HepG2 (cell line): ENCODE results near the gene KLKB1. TPM values are rescaled to one million over a fixed set of nuclear protein-coding genes. Genes with fewer than 3 reads are reported as not detected.
A peak's percentile ranks its signal among the peaks of the same experiment; 100 is the strongest.
"Not testable (repeated sequence)": the region's sequence is repeated elsewhere in the genome, so short reads cannot be mapped to it uniquely, and the experiment has no call there.

Experiments used
- ATAC-seq: fragments of 200-7000 bp; cut with Tn5 transposase; 3 replicates; pipeline ENCODE4 v1.9.1; 2020; ENCODE audit warnings: mild to moderate bottlenecking, moderate library complexity
- BruUV-seq: library from RNA; stranded (reverse); fragments of 400-500 nt; replicated peaks from 2 replicates; lab custom pipeline; 2021; lab: Mats Ljungman, UMichigan
- CTCF ChIA-PET: fragments of 300-600 bp; formaldehyde crosslinking; extraction: SDS; loops from one replicate; lab custom pipeline; 2021; ENCODE audit warnings: low total read pairs, inconsistent platforms, low intra/inter-chr PET ratio; lab: Yijun Ruan, JAX
- POLR2A ChIA-PET: fragments of 350-600 bp; sonication (Branson Sonifier 250); formaldehyde crosslinking; loops from one replicate; lab custom pipeline; 2020; ENCODE audit warnings: antibody characterized with exemption, inconsistent platforms; lab: Yijun Ruan, JAX
- DNase-seq: peaks from one replicate; pipeline ENCODE4 v3.0.0-alpha.2; 2015; ENCODE audit warnings: low spot score
- FAIRE-seq: peaks from 3 replicates; lab custom pipeline; 2011; peaks lifted over from hg19 to GRCh38; lab: Jason Lieb, UNC
- H2AFZ ChIP-seq: one replicate; pipeline ENCODE4 v1.6.1; 2011; ENCODE audit warnings: low read length, inconsistent platforms
- H3K27ac ChIP-seq: fragments of 300-600 bp; 3 replicates; pipeline ENCODE4 v1.8.0; 2011; ENCODE audit warnings: mixed run types, mild to moderate bottlenecking, mixed read lengths, low read length, inconsistent platforms; ENCODE audit not compliant: insufficient read depth; ENCODE audit errors: extremely low read length
- H3K27me3 ChIP-seq, 2 experiments: fragments of 200-600 bp in 1 of 2; 2 replicates in 1 of 2; 3 replicates in 1 of 2; pipeline versions ENCODE4 v1.6.0 to v1.8.0; 2011; ENCODE audit warnings: low read length in 2 of 2, mild to moderate bottlenecking in 2 of 2, moderate library complexity in 2 of 2, inconsistent platforms in 1 of 2; ENCODE audit not compliant: insufficient read depth in 2 of 2, control insufficient read depth in 1 of 2
- H3K36me3 ChIP-seq, 2 experiments: fragments of 200-600 bp in 1 of 2; replicated peaks in 1 of 2; 2 replicates in 1 of 2; 3 replicates in 1 of 2; pipeline versions ENCODE4 v1.5.1 to v1.8.0; 2011; ENCODE audit warnings: low read length in 2 of 2, inconsistent platforms in 1 of 2; ENCODE audit not compliant: insufficient read depth in 2 of 2, control insufficient read depth in 1 of 2
- H3K4me1 ChIP-seq: 2 replicates; pipeline ENCODE4 v1.5.1; 2012; ENCODE audit warnings: low read length, inconsistent platforms; ENCODE audit not compliant: insufficient read depth
- H3K4me2 ChIP-seq: 2 replicates; pipeline ENCODE4 v1.6.0; 2011; ENCODE audit warnings: low read depth, low read length, inconsistent platforms
- H3K4me3 ChIP-seq, 3 experiments: fragments of 200-600 bp in 1 of 3; sonication (generic), shearing (Covaris generic) in 1 of 3; replicated peaks in 1 of 3; 2 replicates each; pipeline ENCODE4 v1.5.1; 2011 to 2016; ENCODE audit warnings: low read length in 3 of 3, inconsistent platforms in 2 of 3, low read depth in 2 of 3, mild to moderate bottlenecking in 2 of 3, control low read depth in 1 of 3, mixed read lengths in 1 of 3; ENCODE audit not compliant: insufficient read depth in 1 of 3
- H3K79me2 ChIP-seq: one replicate; pipeline ENCODE4 v1.6.1; 2011; ENCODE audit warnings: low read length, inconsistent platforms; ENCODE audit not compliant: insufficient read depth
- H3K9ac ChIP-seq: 2 replicates; pipeline ENCODE4 v1.6.0; 2011; ENCODE audit warnings: mild to moderate bottlenecking, low read depth, low read length, inconsistent platforms; ENCODE audit not compliant: insufficient read depth
- H3K9me3 ChIP-seq: 2 replicates; pipeline ENCODE4 v1.5.1; 2012; ENCODE audit warnings: mild to moderate bottlenecking, low read length
- H4K20me1 ChIP-seq: 2 replicates; pipeline ENCODE4 v1.6.0; 2011; ENCODE audit warnings: inconsistent platforms, mild to moderate bottlenecking, low read length, moderate library complexity; ENCODE audit not compliant: insufficient read depth
- HES4 ChIP-seq: sonication (generic); formaldehyde crosslinking; IDR thresholded peaks from 2 replicates; pipeline ENCODE4 v1.9.0; 2021; ENCODE audit warnings: mild to moderate bottlenecking, missing genetic modification reagents, borderline replicate concordance
- ZBTB38 ChIP-seq: sonication (generic); formaldehyde crosslinking; IDR thresholded peaks from 2 replicates; pipeline ENCODE4 v1.5.1; 2020; ENCODE audit warnings: mild to moderate bottlenecking, missing genetic modification reagents
- ZFP91 ChIP-seq: sonication (generic); formaldehyde crosslinking; IDR thresholded peaks from 2 replicates; pipeline ENCODE4 v1.9.0; 2022; ENCODE audit warnings: missing genetic modification reagents, mild to moderate bottlenecking, borderline replicate concordance
- ZNF501 ChIP-seq: sonication (generic); formaldehyde crosslinking; IDR thresholded peaks from 2 replicates; pipeline ENCODE4 v1.5.1; 2020; ENCODE audit warnings: mild to moderate bottlenecking, moderate library complexity, missing genetic modification reagents
- WGBS: methylation state at CpG from one replicate; pipeline ENCODE4 v1.1.6; 2017; ENCODE audit warnings: low lambda C conversion rate; 5-methylcytosine and 5-hydroxymethylcytosine counted together
- in situ Hi-C: cut with HindIII; loops from 2 replicates; pipeline ENCODE4 v1.10.0; 2017; ENCODE audit warnings: low pct_unique_long_range_greater_than_20kb; ENCODE audit not compliant: extremely low pct_ligation_motif_present
- intact Hi-C: fragments of 100-400 bp; cut with micrococcal nuclease; formaldehyde crosslinking; loops from one replicate; pipeline ENCODE4 v1.10.0; 2022; ENCODE audit not compliant: unreplicated experiment
- polyA plus RNA-seq, 8 experiments: library from polyadenylated mRNA; depleted of rRNA in 3 of 8; stranded (reverse) in 7 of 8; unstranded in 1 of 8; fragments of >200 nt; fragmentation: Illumina TruSeq in 4 of 8; extraction: Trizol in 4 of 8; gene quantifications; 2 replicates each; pipeline versions ENCODE4 v1.2.1 to v1.2.3, GENCODE V29; 2011 to 2016; ENCODE audit warnings: low read depth in 4 of 8, missing spikeins in 1 of 8, mixed read lengths in 1 of 8; ENCODE audit not compliant: insufficient read depth in 1 of 8
- total RNA-seq, 5 experiments: library from RNA; depleted of rRNA; stranded (reverse); fragments of >200 nt; fragmentation: Illumina TruSeq; extraction: Trizol; gene quantifications; 2 replicates each; pipeline ENCODE4 v1.2.3, GENCODE V29; 2016; ENCODE audit warnings: low read depth in 1 of 5

Gene KLKB1
- total and polyA plus RNA-seq, 2 of the 13 experiments (the other 11 are each of a cell fraction or from before 2014, with no cell fraction given), result 0.26 to 0.49 TPM

GRCh38 chr4:186264660-186265059, 37.4 kb downstream of the KLKB1 start:
- ChIA-PET CTCF (no interaction called here), POLR2A (interaction anchor here (1.0 to 2.0 kb wide), 2 partner anchors 14 to 33 kb away, joined by 3 to 6 read pairs; no protein-coding TSS in a partner anchor)
- H3K9ac ChIP-seq, result no peak overlapping the region
- H3K4me3 ChIP-seq, result no peak overlapping the region
- no TSS peak for BruUV-seq
- H3K27ac ChIP-seq, result peak overlapping the region; percentile 85
- no peak for ATAC-seq
- intact Hi-C loops, result loop anchor here (5.0 to 10.0 kb wide), 2 partner anchors 72 to 440 kb away; partner anchors contain the start of gene CYP4V2
- H3K27me3 ChIP-seq, result no peaks in the 10 kb centered on the region
- H3K4me2 ChIP-seq, result no peak overlapping the region
- H3K79me2 ChIP-seq, result peaks cover 9% of the 10 kb centered on the region
- H2AFZ ChIP-seq, result no peak overlapping the region
- 0 out of 2 replicates have a peak, but pooled peaks have one; percentile 0 for TF ChIP-seq ZFP91
- no peak for TF ChIP-seq HES4 (CRISPR knock-in tag)
- TF ChIP-seq, all 625 proteins: peak for 1
- in situ Hi-C loops, result no loop called here
- FAIRE-seq (no peak), DNase-seq (no peak)
- WGBS, result 96% methylated on average over 7 of the region's 7 CpGs
- H3K36me3 ChIP-seq, result no peaks in the 10 kb centered on the region
- H3K4me1 ChIP-seq, result peaks cover 68% of the 10 kb centered on the region
- no peaks in the 10 kb centered on the region for H4K20me1 ChIP-seq
- H3K9me3 ChIP-seq, result no peaks in the 10 kb centered on the region

GRCh38 chr4:186265250-186265649, 37.9 kb downstream of the KLKB1 start:
- intact Hi-C loops, result loop anchor here (5.0 to 10.0 kb wide), 2 partner anchors 73 to 440 kb away; partner anchors contain the start of gene CYP4V2
- Histone ChIP-seq H3K4me2 (peak overlapping the region; percentile 68), H3K9ac (peak overlapping the region; percentile 74; the same call in 1 of the 2 replicates), H3K4me1 (peaks cover 64% of the 10 kb centered on the region), H3K27ac (peak overlapping the region; percentile 85)
- H3K36me3 ChIP-seq, H2AFZ ChIP-seq, H3K4me3 ChIP-seq, ATAC-seq, H3K79me2 ChIP-seq, BruUV-seq, H3K9me3 ChIP-seq, in situ Hi-C loops, H4K20me1 ChIP-seq, FAIRE-seq, CTCF ChIA-PET, DNase-seq, H3K27me3 ChIP-seq: not testable (repeated sequence)
- POLR2A ChIA-PET, result interaction anchor here (0.6 to 2.0 kb wide), 12 partner anchors 10 to 698 kb away, joined by 3 to 10 read pairs (median 3); partner anchors contain the start of gene CYP4V2
- TF ChIP-seq ZNF501 (CRISPR knock-in tag), result peak; percentile 27; the same call in 1 of the 2 replicates
- peak; percentile 65; the same call in 1 of the 2 replicates for TF ChIP-seq ZBTB38 (CRISPR knock-in tag)
- 96% methylated on average over 11 of the region's 11 CpGs for WGBS
